ENCODE results near the gene CATSPER4.

The CATSPER4 gene

DNA sequence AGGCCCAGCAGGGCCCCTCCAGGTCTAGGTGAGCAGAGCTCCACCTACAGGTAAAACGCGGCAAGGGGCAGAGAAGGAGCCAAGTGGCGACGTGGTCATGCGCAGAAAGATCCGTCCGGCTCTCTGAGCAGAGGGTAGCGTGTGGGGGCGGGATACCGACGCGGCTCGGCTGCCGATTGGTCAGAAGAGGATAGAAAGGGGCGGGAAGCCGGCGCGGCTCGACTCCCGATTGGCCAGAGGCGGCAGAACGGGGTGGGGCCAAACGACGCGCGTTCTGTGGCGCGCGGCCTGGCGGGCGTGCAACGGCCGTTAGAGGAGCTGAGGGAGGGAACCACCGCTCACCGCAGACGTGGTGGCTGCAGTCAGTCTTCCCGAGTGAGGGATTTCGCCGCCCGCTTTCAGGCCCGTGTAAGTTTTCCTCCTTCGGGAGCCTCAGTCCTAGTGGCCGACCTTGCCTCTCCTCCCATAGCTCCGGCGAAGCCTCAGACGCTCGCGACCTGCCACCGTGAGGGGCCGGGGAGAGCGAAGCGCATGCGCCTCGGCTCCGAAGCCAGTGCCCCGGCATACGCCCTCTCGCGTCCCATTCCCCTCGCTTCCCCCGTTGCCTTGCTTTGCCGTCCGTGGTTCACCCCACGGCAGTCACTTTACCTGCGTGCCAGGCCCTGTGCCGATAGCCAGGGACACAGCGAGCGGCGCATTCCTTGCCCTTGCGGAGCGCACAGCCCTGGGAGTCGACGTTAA lies 43.7 kb downstream of the CATSPER4 start, which contains the start of gene CEP85 (continued):
- TF ChIP-seq ZNF121 (tag by site-specific recombination; IDR thresholded peaks at IDR 0.05) (no peak), SP3 (tag by site-specific recombination; IDR thresholded peaks at IDR 0.05) (peak; percentile 84), WT1 (tag by site-specific recombination; IDR thresholded peaks at IDR 0.05) (peak; percentile 39; the same call in 1 of the 2 replicates), ZNF510 (tag by site-specific recombination; IDR thresholded peaks at IDR 0.05; ENCODE audit: insufficient replicate concordance) (no peak), ZNF621 (tag by site-specific recombination; IDR thresholded peaks at IDR 0.05) (no peak), ZNF324 (tag by site-specific recombination; IDR thresholded peaks at IDR 0.05) (no peak; the same call in 1 of the 2 replicates), SP2 (tag by site-specific recombination; IDR thresholded peaks at IDR 0.05) (peak; percentile 99), ZFHX2 (tag by site-specific recombination; conservative IDR thresholded peaks at IDR 0.05) (peak; percentile 52), ZNF747 (tag by site-specific recombination; IDR thresholded peaks at IDR 0.05) (no peak), ZNF174 (tag by site-specific recombination; IDR thresholded peaks at IDR 0.05) (no peak), ZNF140 (tag by site-specific recombination; IDR thresholded peaks at IDR 0.05) (no peak), ZNF146 (tag by site-specific recombination; IDR thresholded peaks at IDR 0.05) (no peak), ZNF426 (tag by site-specific recombination; IDR thresholded peaks at IDR 0.05) (no peak), ZNF629 (tag by site-specific recombination; IDR thresholded peaks at IDR 0.05) (peak; percentile 65), KLF16 (tag by site-specific recombination; IDR thresholded peaks at IDR 0.05) (peak; percentile 60; the same call in 1 of the 2 replicates), ZNF610 (tag by site-specific recombination; IDR thresholded peaks at IDR 0.05; ENCODE audit: borderline replicate concordance) (no peak; the same call in 1 of the 2 replicates), ZXDB (tag by site-specific recombination; IDR thresholded peaks at IDR 0.05) (peak; percentile 88), ZNF529 (tag by site-specific recombination; IDR thresholded peaks at IDR 0.05; ENCODE audit: insufficient replicate concordance) (no peak), TRIM28 (IDR thresholded peaks at IDR 0.05; ENCODE audit: borderline replicate concordance, low read length) (peak; percentile 29; the same call in 1 of the 2 replicates), ZNF112 (tag by site-specific recombination; IDR thresholded peaks at IDR 0.05) (no peak), OSR2 (tag by site-specific recombination; IDR thresholded peaks at IDR 0.05) (no peak), ZNF830 (tag by site-specific recombination; IDR thresholded peaks at IDR 0.05; ENCODE audit: low read depth) (no peak)
- TF ChIP-seq, protein P1, sequence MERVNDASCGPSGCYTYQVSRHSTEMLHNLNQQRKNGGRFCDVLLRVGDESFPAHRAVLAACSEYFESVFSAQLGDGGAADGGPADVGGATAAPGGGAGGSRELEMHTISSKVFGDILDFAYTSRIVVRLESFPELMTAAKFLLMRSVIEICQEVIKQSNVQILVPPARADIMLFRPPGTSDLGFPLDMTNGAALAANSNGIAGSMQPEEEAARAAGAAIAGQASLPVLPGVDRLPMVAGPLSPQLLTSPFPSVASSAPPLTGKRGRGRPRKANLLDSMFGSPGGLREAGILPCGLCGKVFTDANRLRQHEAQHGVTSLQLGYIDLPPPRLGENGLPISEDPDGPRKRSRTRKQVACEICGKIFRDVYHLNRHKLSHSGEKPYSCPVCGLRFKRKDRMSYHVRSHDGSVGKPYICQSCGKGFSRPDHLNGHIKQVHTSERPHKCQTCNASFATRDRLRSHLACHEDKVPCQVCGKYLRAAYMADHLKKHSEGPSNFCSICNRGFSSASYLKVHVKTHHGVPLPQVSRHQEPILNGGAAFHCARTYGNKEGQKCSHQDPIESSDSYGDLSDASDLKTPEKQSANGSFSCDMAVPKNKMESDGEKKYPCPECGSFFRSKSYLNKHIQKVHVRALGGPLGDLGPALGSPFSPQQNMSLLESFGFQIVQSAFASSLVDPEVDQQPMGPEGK (tag by site-specific recombination; IDR thresholded peaks at IDR 0.05): peak; percentile 15
- TF ChIP-seq, protein P2, sequence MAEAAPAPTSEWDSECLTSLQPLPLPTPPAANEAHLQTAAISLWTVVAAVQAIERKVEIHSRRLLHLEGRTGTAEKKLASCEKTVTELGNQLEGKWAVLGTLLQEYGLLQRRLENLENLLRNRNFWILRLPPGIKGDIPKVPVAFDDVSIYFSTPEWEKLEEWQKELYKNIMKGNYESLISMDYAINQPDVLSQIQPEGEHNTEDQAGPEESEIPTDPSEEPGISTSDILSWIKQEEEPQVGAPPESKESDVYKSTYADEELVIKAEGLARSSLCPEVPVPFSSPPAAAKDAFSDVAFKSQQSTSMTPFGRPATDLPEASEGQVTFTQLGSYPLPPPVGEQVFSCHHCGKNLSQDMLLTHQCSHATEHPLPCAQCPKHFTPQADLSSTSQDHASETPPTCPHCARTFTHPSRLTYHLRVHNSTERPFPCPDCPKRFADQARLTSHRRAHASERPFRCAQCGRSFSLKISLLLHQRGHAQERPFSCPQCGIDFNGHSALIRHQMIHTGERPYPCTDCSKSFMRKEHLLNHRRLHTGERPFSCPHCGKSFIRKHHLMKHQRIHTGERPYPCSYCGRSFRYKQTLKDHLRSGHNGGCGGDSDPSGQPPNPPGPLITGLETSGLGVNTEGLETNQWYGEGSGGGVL (tag by site-specific recombination; IDR thresholded peaks at IDR 0.05): no peak
- TF ChIP-seq, protein P3, sequence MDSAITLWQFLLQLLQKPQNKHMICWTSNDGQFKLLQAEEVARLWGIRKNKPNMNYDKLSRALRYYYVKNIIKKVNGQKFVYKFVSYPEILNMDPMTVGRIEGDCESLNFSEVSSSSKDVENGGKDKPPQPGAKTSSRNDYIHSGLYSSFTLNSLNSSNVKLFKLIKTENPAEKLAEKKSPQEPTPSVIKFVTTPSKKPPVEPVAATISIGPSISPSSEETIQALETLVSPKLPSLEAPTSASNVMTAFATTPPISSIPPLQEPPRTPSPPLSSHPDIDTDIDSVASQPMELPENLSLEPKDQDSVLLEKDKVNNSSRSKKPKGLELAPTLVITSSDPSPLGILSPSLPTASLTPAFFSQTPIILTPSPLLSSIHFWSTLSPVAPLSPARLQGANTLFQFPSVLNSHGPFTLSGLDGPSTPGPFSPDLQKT (IDR thresholded peaks at IDR 0.05; ENCODE audit: borderline replicate concordance, low read depth, low read length): no peak
- TF ChIP-seq, protein P4, sequence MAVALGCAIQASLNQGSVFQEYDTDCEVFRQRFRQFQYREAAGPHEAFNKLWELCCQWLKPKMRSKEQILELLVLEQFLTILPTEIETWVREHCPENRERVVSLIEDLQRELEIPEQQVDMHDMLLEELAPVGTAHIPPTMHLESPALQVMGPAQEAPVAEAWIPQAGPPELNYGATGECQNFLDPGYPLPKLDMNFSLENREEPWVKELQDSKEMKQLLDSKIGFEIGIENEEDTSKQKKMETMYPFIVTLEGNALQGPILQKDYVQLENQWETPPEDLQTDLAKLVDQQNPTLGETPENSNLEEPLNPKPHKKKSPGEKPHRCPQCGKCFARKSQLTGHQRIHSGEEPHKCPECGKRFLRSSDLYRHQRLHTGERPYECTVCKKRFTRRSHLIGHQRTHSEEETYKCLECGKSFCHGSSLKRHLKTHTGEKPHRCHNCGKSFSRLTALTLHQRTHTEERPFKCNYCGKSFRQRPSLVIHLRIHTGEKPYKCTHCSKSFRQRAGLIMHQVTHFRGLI (tag by site-specific recombination; IDR thresholded peaks at IDR 0.05): no peak
- TF ChIP-seq, protein P5, sequence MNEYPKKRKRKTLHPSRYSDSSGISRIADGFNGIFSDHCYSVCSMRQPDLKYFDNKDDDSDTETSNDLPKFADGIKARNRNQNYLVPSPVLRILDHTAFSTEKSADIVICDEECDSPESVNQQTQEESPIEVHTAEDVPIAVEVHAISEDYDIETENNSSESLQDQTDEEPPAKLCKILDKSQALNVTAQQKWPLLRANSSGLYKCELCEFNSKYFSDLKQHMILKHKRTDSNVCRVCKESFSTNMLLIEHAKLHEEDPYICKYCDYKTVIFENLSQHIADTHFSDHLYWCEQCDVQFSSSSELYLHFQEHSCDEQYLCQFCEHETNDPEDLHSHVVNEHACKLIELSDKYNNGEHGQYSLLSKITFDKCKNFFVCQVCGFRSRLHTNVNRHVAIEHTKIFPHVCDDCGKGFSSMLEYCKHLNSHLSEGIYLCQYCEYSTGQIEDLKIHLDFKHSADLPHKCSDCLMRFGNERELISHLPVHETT (tag by site-specific recombination; IDR thresholded peaks at IDR 0.05): no peak
- TF ChIP-seq, protein P6, sequence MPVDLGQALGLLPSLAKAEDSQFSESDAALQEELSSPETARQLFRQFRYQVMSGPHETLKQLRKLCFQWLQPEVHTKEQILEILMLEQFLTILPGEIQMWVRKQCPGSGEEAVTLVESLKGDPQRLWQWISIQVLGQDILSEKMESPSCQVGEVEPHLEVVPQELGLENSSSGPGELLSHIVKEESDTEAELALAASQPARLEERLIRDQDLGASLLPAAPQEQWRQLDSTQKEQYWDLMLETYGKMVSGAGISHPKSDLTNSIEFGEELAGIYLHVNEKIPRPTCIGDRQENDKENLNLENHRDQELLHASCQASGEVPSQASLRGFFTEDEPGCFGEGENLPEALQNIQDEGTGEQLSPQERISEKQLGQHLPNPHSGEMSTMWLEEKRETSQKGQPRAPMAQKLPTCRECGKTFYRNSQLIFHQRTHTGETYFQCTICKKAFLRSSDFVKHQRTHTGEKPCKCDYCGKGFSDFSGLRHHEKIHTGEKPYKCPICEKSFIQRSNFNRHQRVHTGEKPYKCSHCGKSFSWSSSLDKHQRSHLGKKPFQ (tag by site-specific recombination; IDR thresholded peaks at IDR 0.05): no peak
- TF ChIP-seq, protein P7, sequence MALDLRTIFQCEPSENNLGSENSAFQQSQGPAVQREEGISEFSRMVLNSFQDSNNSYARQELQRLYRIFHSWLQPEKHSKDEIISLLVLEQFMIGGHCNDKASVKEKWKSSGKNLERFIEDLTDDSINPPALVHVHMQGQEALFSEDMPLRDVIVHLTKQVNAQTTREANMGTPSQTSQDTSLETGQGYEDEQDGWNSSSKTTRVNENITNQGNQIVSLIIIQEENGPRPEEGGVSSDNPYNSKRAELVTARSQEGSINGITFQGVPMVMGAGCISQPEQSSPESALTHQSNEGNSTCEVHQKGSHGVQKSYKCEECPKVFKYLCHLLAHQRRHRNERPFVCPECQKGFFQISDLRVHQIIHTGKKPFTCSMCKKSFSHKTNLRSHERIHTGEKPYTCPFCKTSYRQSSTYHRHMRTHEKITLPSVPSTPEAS (tag by site-specific recombination; IDR thresholded peaks at IDR 0.05): 0 out of 2 replicates have a peak, but pooled peaks have one; percentile 13

All from HEK293 (cell line).